Activated CD8-positive, alpha-beta memory T cell treated with anti-CD3 and anti-CD28 coated beads, Interleukin-2, amount 10 ng/mL, durations not matched to agents 7 days and 5 days (primary cell): ENCODE data around the gene PIF1. TPM values are rescaled to one million over a fixed set of nuclear protein-coding genes. Genes with fewer than 3 reads are reported as not detected.
"Not testable (repeated sequence)": the region's sequence is repeated elsewhere in the genome, so short reads cannot be mapped to it uniquely, and the experiment has no call there.

Experiments
- ATAC-seq: fragments of 150-1000 bp; cut with Tn5 transposase; one replicate; pipeline ENCODE4 v1.10.0; 2021; ENCODE audit warnings: moderate library complexity
- CTCF ChIA-PET: fragments of 350-600 bp; sonication (Branson Sonifier 250); formaldehyde crosslinking; loops from one replicate; lab custom pipeline; 2021; ENCODE audit warnings: antibody characterized with exemption; lab: Charles Lee
- DNase-seq: peaks from one replicate; pipeline ENCODE4 v3.0.0-alpha.2; 2020
- H3K27ac Mint-ChIP-seq: one replicate; pipeline ENCODE4 v1.8.0; 2021; ENCODE audit warnings: mild to moderate bottlenecking, mixed read lengths
- H3K27me3 Mint-ChIP-seq: one replicate; pipeline ENCODE4 v1.8.0; 2021; ENCODE audit warnings: mixed read lengths
- H3K36me3 Mint-ChIP-seq: one replicate; pipeline ENCODE4 v1.8.0; 2021; ENCODE audit warnings: mild to moderate bottlenecking, mixed read lengths
- H3K4me1 Mint-ChIP-seq: one replicate; pipeline ENCODE4 v1.8.0; 2021; ENCODE audit warnings: mixed read lengths
- H3K4me3 Mint-ChIP-seq: one replicate; pipeline ENCODE4 v1.8.0; 2021; ENCODE audit warnings: mild to moderate bottlenecking, moderate library complexity, mixed read lengths
- H3K9me3 Mint-ChIP-seq: one replicate; pipeline ENCODE4 v1.8.0; 2022; ENCODE audit warnings: low read depth, mixed read lengths
- total RNA-seq, 2 experiments: library from RNA; stranded (reverse); gene quantifications; one replicate each; pipeline ENCODE4 v1.2.3, GENCODE V29; 2021

The PIF1 gene
- total RNA-seq, 2 experiments from 2014 or later: 59.5 to 85.5 TPM

DNA sequence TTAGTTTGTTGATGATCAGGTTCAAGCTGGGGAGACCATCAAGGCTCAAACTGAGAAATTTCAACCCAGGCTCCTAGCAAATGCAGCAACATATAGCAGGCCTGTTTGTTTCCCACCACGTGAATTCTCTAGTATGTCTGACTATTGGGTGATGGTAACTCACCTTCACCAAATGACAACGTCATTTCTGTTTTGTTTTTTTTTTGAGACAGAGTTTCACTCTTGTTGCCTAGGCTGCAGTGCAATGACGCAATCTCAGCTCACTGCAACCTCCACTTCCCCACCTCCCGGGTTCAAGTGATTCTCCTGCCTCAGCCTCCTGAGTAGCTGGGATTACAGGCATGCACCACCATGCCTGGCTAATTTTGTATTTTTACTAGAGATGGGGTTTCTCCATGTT is 10.5 kb downstream of the PIF1 start:
- H3K36me3 Mint-ChIP-seq: peaks cover 10% of the 10 kb centered on the region
- not testable (repeated sequence) for H3K4me3 Mint-ChIP-seq, H3K27ac Mint-ChIP-seq, H3K27me3 Mint-ChIP-seq, H3K9me3 Mint-ChIP-seq, ATAC-seq, H3K4me1 Mint-ChIP-seq, DNase-seq
- CTCF ChIA-PET: interaction anchor here (0.7 to 3.5 kb wide), 4 partner anchors 9 to 91 kb away, joined by 3 to 11 read pairs (median 4); no protein-coding TSS in a partner anchor

DNA sequence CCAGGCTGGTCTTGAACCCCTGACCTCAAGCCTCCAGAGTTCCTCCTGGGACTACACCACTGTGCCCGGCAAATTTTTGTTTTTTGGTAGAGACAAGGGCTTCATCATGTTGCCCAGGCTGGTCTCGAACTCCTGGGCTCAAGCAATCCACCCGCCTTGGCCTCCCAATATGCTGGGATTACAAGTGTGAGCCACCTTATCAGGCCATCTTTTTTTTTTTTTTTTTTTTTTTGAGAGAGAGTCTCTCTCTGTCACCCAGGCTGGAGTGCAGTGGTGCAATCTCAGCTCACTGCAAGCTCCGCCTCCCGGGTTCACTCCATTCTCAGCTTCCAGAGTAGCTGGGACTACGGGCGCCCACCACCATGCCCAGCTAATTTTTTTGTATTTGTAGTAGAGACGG is 11.2 kb downstream of the PIF1 start:
- not testable (repeated sequence) for ATAC-seq, H3K27ac Mint-ChIP-seq, H3K4me3 Mint-ChIP-seq, H3K4me1 Mint-ChIP-seq, H3K36me3 Mint-ChIP-seq, H3K27me3 Mint-ChIP-seq, H3K9me3 Mint-ChIP-seq, DNase-seq
- CTCF ChIA-PET: interaction anchor here (0.7 to 3.5 kb wide), 2 partner anchors 9 to 16 kb away, joined by 4 to 11 read pairs; no protein-coding TSS in a partner anchor

DNA sequence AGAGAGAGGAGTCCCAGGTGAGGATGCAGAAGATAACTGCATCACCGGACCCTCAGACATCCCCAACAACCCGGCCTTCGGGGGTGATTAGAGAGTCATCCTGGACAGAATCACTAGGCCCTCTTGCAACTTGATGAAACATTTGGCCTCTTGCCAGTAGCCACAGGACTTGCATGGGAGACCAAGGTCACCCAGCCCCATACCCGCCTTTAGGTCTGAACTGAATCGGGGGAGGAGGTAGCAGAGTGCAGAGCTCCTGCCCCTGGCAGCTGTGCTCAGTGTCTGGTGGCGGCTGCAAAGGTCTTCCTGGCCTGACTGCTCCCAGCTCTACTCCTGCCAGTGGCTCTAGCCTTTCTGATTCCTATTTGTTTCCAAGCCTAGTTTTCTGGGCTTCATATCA is 12.4 kb downstream of the PIF1 start:
- CTCF ChIA-PET: interaction anchor here (1.0 to 3.5 kb wide), 2 partner anchors 11 to 85 kb away, joined by 3 to 11 read pairs; no protein-coding TSS in a partner anchor
- H3K4me1 Mint-ChIP-seq: peaks cover 2% of the 10 kb centered on the region
- no peak overlapping the region for H3K4me3 Mint-ChIP-seq
- ATAC-seq: no peak
- H3K27ac Mint-ChIP-seq: no peak overlapping the region
- no peaks in the 10 kb centered on the region for H3K9me3 Mint-ChIP-seq
- no peak for DNase-seq
- peaks cover 3% of the 10 kb centered on the region for H3K36me3 Mint-ChIP-seq
- H3K27me3 Mint-ChIP-seq: peaks cover 3% of the 10 kb centered on the region

DNA sequence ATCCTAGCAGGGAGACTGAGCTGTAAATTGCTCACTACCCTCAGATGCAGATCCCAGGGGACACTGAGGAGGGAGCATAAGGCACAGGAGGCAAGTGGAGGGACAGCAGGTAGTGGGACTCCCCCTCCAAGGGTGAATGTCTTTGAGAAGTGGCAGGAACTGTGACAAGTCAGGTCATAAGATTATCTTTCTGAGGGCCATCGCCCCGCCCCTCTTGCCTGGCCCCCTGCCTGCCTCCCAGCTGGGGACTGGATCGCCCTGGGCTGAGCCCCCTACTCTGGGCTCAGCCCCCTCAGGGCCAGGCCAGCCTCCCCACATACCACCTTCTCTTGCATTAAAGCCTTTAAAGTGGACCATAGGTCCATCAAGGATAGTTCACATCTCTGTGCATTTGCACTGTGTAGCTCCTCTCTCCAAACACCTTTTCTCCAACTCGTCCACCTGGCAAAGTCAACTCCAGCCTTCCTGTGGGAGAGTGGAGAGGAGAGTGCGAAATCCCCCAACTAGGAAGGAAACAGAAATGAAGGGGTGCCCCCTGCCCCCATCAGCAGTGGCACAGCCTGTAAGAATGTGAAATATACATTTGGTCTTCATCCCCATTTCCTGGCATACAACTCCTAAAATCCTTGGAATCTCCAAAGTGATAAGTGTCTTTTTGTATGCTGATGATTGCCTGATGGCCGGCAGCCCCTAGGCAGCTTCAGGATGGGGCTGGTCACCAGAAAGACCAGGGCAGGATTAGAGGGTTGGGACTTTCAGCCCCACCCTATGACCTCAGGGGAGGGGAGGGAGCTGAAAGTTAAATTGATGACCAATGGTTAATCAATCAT is 14.7 kb downstream of the PIF1 start:
- CTCF ChIA-PET: interaction anchor here (0.5 to 4.8 kb wide), 30 partner anchors 9 to 622 kb away, joined by 3 to 66 read pairs (median 4); no protein-coding TSS in a partner anchor
- Mint-ChIP-seq H3K4me3 (no peak overlapping the region), H3K4me1 (peaks cover 2% of the 10 kb centered on the region), H3K36me3 (peaks cover 2% of the 10 kb centered on the region), H3K27me3 (peaks cover 3% of the 10 kb centered on the region), H3K27ac (no peak overlapping the region), H3K9me3 (no peaks in the 10 kb centered on the region)
- ATAC-seq (no peak), DNase-seq (no peak)

DNA sequence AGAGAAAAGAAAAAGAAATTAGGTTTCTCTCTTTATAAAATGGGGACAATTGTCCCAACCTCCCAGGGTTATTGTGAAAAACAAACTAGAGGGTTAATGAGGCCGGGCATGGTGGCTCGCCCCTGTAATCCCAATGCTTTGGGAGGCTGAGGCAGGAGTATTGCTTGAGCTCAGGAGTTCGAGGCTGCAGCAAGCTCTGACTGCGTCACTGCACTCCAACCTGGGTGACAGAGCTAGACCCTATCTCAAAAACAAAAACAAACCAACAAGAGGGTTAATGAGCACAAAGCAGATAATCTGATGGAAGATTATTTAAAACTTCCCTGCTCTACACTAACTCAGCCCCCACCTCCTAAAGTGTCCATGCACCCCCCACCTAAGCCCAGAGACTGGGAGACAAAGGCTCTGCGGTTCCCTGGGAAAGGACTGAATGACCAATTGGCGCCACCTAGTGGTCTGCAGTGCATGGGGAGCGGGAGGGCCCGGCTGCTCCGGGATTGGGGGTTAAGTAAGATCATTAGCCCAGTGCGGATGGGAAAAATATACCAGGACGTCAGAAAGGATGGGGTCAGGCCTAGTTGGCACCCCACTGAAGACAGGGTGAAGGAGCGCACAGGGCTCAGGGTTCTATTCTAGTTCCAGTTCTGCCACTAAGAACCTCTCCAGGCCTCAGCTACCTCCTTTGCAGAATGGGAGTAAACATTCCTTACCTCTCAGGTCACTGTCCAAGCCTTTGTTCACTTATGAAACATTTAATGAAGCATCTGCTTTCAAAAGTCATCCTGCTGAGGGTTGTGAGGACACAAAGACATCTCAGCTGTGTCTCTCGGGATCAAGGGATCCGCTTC is 15.6 kb downstream of the PIF1 start:
- ATAC-seq (peak; percentile 79), DNase-seq (peak; percentile 83)
- H3K4me1 Mint-ChIP-seq: peaks cover 2% of the 10 kb centered on the region
- no peaks in the 10 kb centered on the region for H3K9me3 Mint-ChIP-seq
- no peak overlapping the region for H3K4me3 Mint-ChIP-seq
- peaks cover 3% of the 10 kb centered on the region for H3K27me3 Mint-ChIP-seq
- CTCF ChIA-PET: interaction anchor here (0.6 to 4.8 kb wide), 45 partner anchors 9 to 621 kb away, joined by 3 to 66 read pairs (median 4); no protein-coding TSS in a partner anchor
- H3K36me3 Mint-ChIP-seq: no peaks in the 10 kb centered on the region
- no peak overlapping the region for H3K27ac Mint-ChIP-seq

DNA sequence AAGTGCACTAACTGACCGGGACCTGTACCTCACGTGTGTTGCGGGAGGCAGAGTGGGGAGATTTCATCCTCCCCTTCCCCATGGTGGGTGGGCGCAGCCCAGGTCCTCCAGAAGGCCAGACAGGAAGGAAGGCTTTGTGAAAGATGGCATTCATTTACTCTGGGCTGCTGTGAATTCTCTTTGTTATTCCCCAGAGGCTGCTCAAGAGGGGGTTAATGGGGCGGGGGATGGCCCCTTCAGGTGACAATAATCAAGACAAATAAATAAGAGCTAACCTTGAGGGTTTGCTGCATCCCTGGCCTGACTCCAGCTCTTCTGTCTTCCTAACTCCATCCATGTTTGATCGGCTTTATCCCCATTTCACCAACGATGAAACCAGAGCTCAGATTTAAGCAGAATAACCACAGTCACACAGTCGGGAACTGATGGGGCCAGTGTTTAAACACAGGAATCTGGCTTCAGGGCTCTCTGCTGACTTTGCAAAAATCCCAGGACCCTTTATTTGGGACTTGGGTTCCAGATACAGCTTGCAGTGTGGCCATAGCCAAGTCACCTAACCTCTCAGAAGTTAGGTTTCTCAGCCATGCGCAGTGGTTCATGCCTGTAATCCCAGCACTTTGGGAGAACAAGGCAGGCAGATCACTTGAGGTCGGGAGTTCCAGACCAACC is 16.5 kb downstream of the PIF1 start:
- CTCF ChIA-PET: interaction anchor here (0.6 to 4.8 kb wide), 29 partner anchors 8 to 319 kb away, joined by 3 to 66 read pairs (median 4); no protein-coding TSS in a partner anchor

DNA sequence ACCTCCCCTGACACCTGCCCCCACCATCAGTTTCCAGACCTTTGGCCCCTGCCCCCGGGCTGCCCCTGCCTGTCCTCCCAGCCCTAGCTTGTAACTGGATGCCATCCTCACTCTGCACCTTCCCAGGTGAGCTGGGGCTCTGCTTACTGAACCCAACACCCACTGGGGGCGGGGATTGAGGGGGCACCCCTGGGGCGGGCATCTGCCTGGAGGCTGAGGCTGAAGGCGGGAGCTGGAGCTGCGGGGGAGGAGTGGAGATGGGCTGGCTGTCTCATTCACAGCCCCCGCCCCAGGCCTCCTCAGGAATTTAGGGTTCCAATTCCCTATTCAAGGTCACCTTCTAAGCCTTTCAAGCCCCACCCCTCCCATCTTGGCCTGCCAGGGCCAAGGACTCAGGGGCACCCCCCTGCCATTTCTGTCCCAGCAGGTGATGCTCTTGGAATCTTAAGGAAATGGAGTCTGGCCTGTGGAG is 17.7 kb downstream of the PIF1 start:
- Mint-ChIP-seq H3K9me3 (no peaks in the 10 kb centered on the region), H3K27ac (no peak overlapping the region), H3K36me3 (no peaks in the 10 kb centered on the region), H3K4me1 (peaks cover 2% of the 10 kb centered on the region), H3K27me3 (peaks cover 7% of the 10 kb centered on the region), H3K4me3 (no peak overlapping the region)
- DNase-seq: no peak
- ATAC-seq: no peak
- CTCF ChIA-PET: interaction anchor here (1.6 to 4.8 kb wide), 3 partner anchors 28 to 80 kb away, joined by 5 to 66 read pairs (median 9); no protein-coding TSS in a partner anchor

More for the DNA sequence above, 16.5 kb downstream of the PIF1 start:
- DNase-seq (no peak), ATAC-seq (no peak)
- H3K9me3 Mint-ChIP-seq: no peaks in the 10 kb centered on the region
- peaks cover 7% of the 10 kb centered on the region for H3K27me3 Mint-ChIP-seq
- H3K36me3 Mint-ChIP-seq: no peaks in the 10 kb centered on the region
- H3K4me3 Mint-ChIP-seq: no peak overlapping the region
- H3K4me1 Mint-ChIP-seq: peaks cover 2% of the 10 kb centered on the region
- H3K27ac Mint-ChIP-seq: no peak overlapping the region

DNA sequence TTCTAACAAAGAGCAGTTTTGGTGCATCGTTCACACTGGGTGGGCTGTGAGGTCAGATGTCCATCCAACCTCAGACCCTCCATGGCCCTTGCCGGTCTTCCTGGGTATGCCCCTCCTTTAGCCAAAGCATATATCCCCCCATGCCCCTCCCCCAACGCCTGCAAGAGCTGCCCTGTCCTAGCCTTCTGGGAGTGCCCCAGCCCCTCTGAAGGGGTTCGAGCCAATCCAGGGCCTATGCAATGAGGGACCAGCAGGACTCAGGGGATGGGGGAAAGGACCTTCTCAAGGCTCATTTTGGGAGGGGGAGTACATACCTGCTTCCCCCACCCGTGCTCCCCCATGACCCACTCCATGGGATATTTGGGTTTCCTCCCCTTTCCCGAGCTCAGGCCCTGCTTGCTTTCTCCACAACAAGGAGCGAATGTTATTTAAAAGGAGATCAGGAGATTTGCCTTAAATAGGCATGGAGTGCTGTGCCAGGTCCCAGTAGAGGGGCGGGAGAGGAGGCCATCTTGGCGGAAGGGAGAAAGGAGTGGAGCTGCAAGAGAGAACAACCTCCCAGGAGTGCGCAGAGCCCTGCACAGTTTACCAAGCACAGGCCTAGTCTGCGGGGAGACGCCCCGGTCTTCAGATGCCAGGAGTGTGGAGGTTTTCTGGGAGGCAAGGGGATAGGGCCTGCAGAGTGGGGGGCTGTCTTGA is 18.2 kb downstream of the PIF1 start:
- Mint-ChIP-seq H3K4me1 (peaks cover 1% of the 10 kb centered on the region), H3K27ac (no peak overlapping the region), H3K36me3 (no peaks in the 10 kb centered on the region), H3K4me3 (no peak overlapping the region), H3K9me3 (no peaks in the 10 kb centered on the region), H3K27me3 (peaks cover 7% of the 10 kb centered on the region)
- CTCF ChIA-PET: interaction anchor here (0.9 to 4.8 kb wide), 4 partner anchors 19 to 82 kb away, joined by 3 to 66 read pairs (median 6); no protein-coding TSS in a partner anchor
- DNase-seq: no peak
- ATAC-seq: no peak

DNA sequence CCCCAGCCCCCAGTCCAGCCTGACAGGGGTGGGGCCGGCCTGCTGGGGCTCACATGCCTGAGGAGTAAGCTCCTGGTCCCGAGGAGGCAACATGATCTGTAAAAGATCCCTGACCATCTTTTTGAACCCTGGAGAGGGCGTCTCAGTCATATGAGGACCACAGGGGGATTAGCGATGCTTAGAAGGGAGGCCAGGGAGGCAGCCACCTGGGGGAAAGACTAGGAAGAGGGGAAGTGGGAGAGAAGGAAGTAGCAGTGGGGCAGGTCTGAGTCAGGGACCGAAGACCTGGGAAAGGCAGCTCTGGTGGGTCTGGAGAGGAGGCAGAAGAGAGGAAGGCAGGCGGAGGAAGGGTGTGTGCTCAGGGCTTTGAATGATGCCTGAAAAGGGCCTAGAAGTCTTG is 18.9 kb downstream of the PIF1 start:
- Mint-ChIP-seq H3K4me3 (no peak overlapping the region), H3K9me3 (no peaks in the 10 kb centered on the region), H3K36me3 (no peaks in the 10 kb centered on the region), H3K27me3 (peaks cover 7% of the 10 kb centered on the region), H3K4me1 (no peaks in the 10 kb centered on the region), H3K27ac (no peak overlapping the region)
- CTCF ChIA-PET: interaction anchor here (0.9 to 2.4 kb wide), 4 partner anchors 19 to 81 kb away, joined by 3 to 9 read pairs (median 3); no protein-coding TSS in a partner anchor
- no peak for ATAC-seq
- DNase-seq: no peak

DNA sequence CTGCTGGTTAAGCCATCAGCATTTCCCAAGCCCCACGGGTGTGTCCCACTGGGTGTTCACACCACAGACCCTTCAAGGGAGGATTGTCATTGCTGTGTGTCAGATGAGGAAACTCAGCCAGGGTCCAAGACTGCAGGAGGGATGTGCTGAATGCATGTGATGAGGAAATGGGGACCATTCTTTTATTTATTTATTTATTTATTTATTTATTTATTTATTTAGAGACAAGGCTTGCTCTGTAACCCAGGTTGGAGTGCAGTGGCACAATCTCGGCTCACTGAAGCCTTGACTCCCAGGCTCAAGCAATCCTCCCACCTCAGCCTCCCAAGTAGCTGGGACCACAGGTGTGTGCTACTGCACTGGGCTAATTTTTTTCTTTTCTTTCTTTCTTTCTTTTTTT is 20.8 kb downstream of the PIF1 start:
- DNase-seq: no peak
- Mint-ChIP-seq H3K4me1 (no peaks in the 10 kb centered on the region), H3K27ac (no peak overlapping the region), H3K4me3 (no peak overlapping the region), H3K36me3 (no peaks in the 10 kb centered on the region), H3K27me3 (peaks cover 7% of the 10 kb centered on the region), H3K9me3 (no peaks in the 10 kb centered on the region)
- no peak for ATAC-seq
- CTCF ChIA-PET: interaction anchor here (2.1 kb wide), 1 partner anchor 72 kb away, joined by 8 read pairs; no protein-coding TSS in a partner anchor

DNA sequence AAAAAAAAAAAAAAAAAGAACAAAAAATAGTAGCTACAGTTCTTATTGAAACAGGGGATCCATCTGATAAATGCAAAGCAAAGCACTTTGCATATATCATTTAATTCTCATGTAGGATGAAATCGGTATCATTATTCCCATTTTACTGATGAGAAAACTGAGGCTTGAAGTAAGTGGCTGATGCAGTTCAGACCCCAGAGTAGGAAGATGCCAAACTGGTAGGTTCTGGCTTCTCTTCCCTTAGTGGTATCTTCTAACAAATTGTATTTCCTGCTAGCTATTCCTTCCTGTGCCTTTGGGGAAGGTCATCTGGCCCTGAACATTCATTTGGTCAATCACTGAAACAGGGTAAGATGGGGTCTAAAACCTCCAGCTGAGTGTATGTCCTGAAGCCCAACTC is 21.9 kb downstream of the PIF1 start:
- no peaks in the 10 kb centered on the region for H3K36me3 Mint-ChIP-seq
- DNase-seq (no peak), ATAC-seq (no peak)
- H3K27ac Mint-ChIP-seq: no peak overlapping the region
- CTCF ChIA-PET: interaction anchor here (1.1 kb wide), 1 partner anchor 12 kb away, joined by 3 read pairs; no protein-coding TSS in a partner anchor
- H3K4me1 Mint-ChIP-seq: no peaks in the 10 kb centered on the region
- no peak overlapping the region for H3K4me3 Mint-ChIP-seq
- peaks cover 4% of the 10 kb centered on the region for H3K27me3 Mint-ChIP-seq
- H3K9me3 Mint-ChIP-seq: no peaks in the 10 kb centered on the region

DNA sequence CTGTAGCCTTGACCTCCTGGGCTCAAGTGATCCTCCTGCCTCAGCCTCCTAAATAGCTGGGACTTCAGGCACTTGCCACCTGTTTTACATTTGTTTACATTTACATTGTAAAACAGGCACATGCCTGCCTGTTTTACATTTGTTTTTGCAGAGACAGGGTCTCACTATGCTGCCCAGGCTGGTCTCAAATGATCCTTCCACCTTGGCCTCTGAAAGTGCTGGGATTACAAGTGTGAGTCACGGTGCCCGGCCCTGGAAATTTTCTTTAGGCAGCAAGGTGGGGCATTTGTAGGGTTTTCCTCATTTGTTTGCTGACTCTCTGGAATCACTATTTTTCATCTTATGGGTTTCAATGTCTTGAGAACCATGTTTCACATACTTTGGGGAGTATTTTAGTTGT is 25.0 kb downstream of the PIF1 start:
- DNase-seq (no peak), ATAC-seq (no peak)
- Mint-ChIP-seq H3K4me3 (no peak overlapping the region), H3K36me3 (no peaks in the 10 kb centered on the region), H3K27ac (no peak overlapping the region), H3K4me1 (no peaks in the 10 kb centered on the region), H3K9me3 (no peaks in the 10 kb centered on the region), H3K27me3 (peaks cover 4% of the 10 kb centered on the region)
- CTCF ChIA-PET: interaction anchor here (2.6 kb wide), 1 partner anchor 10 kb away, joined by 15 read pairs; no protein-coding TSS in a partner anchor
